ENCODE data around the gene PCSK5.
A peak's percentile ranks its signal among the peaks of the same experiment; 100 is the strongest.

Gene PCSK5

GRCh38 chr9:75847085-75847484 is 43.4 kb upstream of the PCSK5 start:
- TF ChIP-seq TEAD4 (IDR thresholded peaks at IDR 0.05) (no peak), EGR1 (IDR thresholded peaks at IDR 0.05) (no peak), MAX (IDR thresholded peaks at IDR 0.05) (no peak), USF1 (IDR thresholded peaks at IDR 0.05) (no peak), FOXM1 (IDR thresholded peaks at IDR 0.05; ENCODE audit: borderline replicate concordance, low read depth) (no peak), TAF1 (IDR thresholded peaks at IDR 0.05; ENCODE audit: low read depth) (no peak)

- TF ChIP-seq TCF12 (IDR thresholded peaks at IDR 0.05; ENCODE audit: low read depth) (no peak), USF1 (IDR thresholded peaks at IDR 0.05) (no peak), EGR1 (IDR thresholded peaks at IDR 0.05) (no peak), MAX (IDR thresholded peaks at IDR 0.05) (no peak), RAD21 (IDR thresholded peaks at IDR 0.05; ENCODE audit: low read depth) (no peak), REST (IDR thresholded peaks at IDR 0.05; ENCODE audit: low read depth) (no peak)
Observed at GRCh38 chr9:75850459-75851200, 39.8 kb upstream of the PCSK5 start.

- no peak for TF ChIP-seq MAX (IDR thresholded peaks at IDR 0.05)
- TF ChIP-seq NFIC (IDR thresholded peaks at IDR 0.05) = no peak
Observed at GRCh38 chr9:75851917-75852316, 38.6 kb upstream of the PCSK5 start.

GRCh38 chr9:75852746-75853145 is 37.7 kb upstream of the PCSK5 start:
- no peak for TF ChIP-seq EP300 (IDR thresholded peaks at IDR 0.05; ENCODE audit: borderline replicate concordance)
- TF ChIP-seq MAX (IDR thresholded peaks at IDR 0.05) = no peak
- no peak for TF ChIP-seq NFIC (IDR thresholded peaks at IDR 0.05)
- TF ChIP-seq ZBTB7A (IDR thresholded peaks at IDR 0.05; ENCODE audit: low read depth) = no peak
- no peak for TF ChIP-seq FOXM1 (IDR thresholded peaks at IDR 0.05; ENCODE audit: borderline replicate concordance, low read depth)
- TF ChIP-seq TCF12 (IDR thresholded peaks at IDR 0.05; ENCODE audit: low read depth) = no peak
- no peak for TF ChIP-seq REST (IDR thresholded peaks at IDR 0.05; ENCODE audit: low read depth)
- TF ChIP-seq TEAD4 (IDR thresholded peaks at IDR 0.05) = no peak
- TF ChIP-seq RAD21 (IDR thresholded peaks at IDR 0.05; ENCODE audit: low read depth) = no peak
- no peak for TF ChIP-seq YY1 (IDR thresholded peaks at IDR 0.05; ENCODE audit: low read depth)
- TF ChIP-seq EGR1 (IDR thresholded peaks at IDR 0.05) = no peak
- TF ChIP-seq TAF1 (IDR thresholded peaks at IDR 0.05; ENCODE audit: low read depth) = no peak
- TF ChIP-seq CREB1 (IDR thresholded peaks at IDR 0.05; ENCODE audit: low read depth) = no peak
- TF ChIP-seq USF1 (IDR thresholded peaks at IDR 0.05) = no peak
- TF ChIP-seq CEBPB (IDR thresholded peaks at IDR 0.05) = no peak

GRCh38 chr9:75855509-75855908 is 35.0 kb upstream of the PCSK5 start:
- TF ChIP-seq TCF12 (IDR thresholded peaks at IDR 0.05; ENCODE audit: low read depth) (no peak), RAD21 (IDR thresholded peaks at IDR 0.05; ENCODE audit: low read depth) (peak; percentile 38)

GRCh38 chr9:75858497-75859092 is 31.9 kb upstream of the PCSK5 start:
- TF ChIP-seq REST (IDR thresholded peaks at IDR 0.05; ENCODE audit: low read depth) = no peak
- TF ChIP-seq FOXM1 (IDR thresholded peaks at IDR 0.05; ENCODE audit: borderline replicate concordance, low read depth) = no peak
- TF ChIP-seq TAF1 (IDR thresholded peaks at IDR 0.05; ENCODE audit: low read depth) = no peak
- no peak for TF ChIP-seq CREB1 (IDR thresholded peaks at IDR 0.05; ENCODE audit: low read depth)
- TF ChIP-seq USF1 (IDR thresholded peaks at IDR 0.05) = no peak
- TF ChIP-seq CEBPB (IDR thresholded peaks at IDR 0.05) = no peak
- TF ChIP-seq YY1 (IDR thresholded peaks at IDR 0.05; ENCODE audit: low read depth) = no peak
- no peak for TF ChIP-seq ZBTB7A (IDR thresholded peaks at IDR 0.05; ENCODE audit: low read depth)
- TF ChIP-seq EGR1 (IDR thresholded peaks at IDR 0.05) = no peak
- no peak for TF ChIP-seq EP300 (IDR thresholded peaks at IDR 0.05; ENCODE audit: borderline replicate concordance)
- TF ChIP-seq TEAD4 (IDR thresholded peaks at IDR 0.05) = no peak
- no peak for TF ChIP-seq RAD21 (IDR thresholded peaks at IDR 0.05; ENCODE audit: low read depth)
- TF ChIP-seq NFIC (IDR thresholded peaks at IDR 0.05) = no peak

All from Ishikawa (cell line).